ENCODE results near the gene TADA2A.

- TF ChIP-seq CTCF (conservative IDR thresholded peaks at IDR 0.05) = no peak
- TF ChIP-seq EZH2 (IDR thresholded peaks at IDR 0.05; ENCODE audit: low read depth) = no peak
Observed at GRCh38 chr17:37512442-37513068, 105.9 kb downstream of the TADA2A start.

Data from PC-9 (cell line).